Uterus (tissue), 4 donors: ENCODE data around the gene TK2. TPM values are rescaled to one million over a fixed set of nuclear protein-coding genes. Genes with fewer than 3 reads are reported as not detected.
A peak's percentile ranks its signal among the peaks of the same experiment; 100 is the strongest.

ENCODE experiments used
- DNase-seq, 2 donors: peaks; one replicate each; pipeline ENCODE4 v3.0.0-alpha.2; 2019 to 2020
- H3K27ac ChIP-seq, 2 donors: fragments of 200-600 bp; sonication (generic); 1 replicate in 1 of 2; 2 replicates in 1 of 2; pipeline ENCODE4 v1.5.1; 2016 to 2018
- H3K27me3 ChIP-seq, 2 donors: fragments of 200-600 bp; sonication (generic); one replicate each; pipeline ENCODE4 v1.5.1; 2018 to 2019; ENCODE audit warnings: control low read depth in 1 of 2
- H3K36me3 ChIP-seq, 2 donors: fragments of 200-600 bp; sonication (generic); one replicate each; pipeline ENCODE4 v1.5.1; 2019; ENCODE audit warnings: control low read depth in 1 of 2
- H3K4me1 ChIP-seq, 2 donors: fragments of 200-600 bp; sonication (generic); one replicate each; pipeline ENCODE4 v1.5.1; 2018 to 2019; ENCODE audit warnings: control low read depth in 1 of 2
- H3K4me3 ChIP-seq, 2 donors: fragments of 200-600 bp; sonication (generic); 1 replicate in 1 of 2; 2 replicates in 1 of 2; pipeline ENCODE4 v1.5.1; 2018 to 2019; ENCODE audit warnings: mild to moderate bottlenecking in 1 of 2
- H3K9me3 ChIP-seq, 2 donors: fragments of 200-600 bp; sonication (generic); one replicate each; pipeline ENCODE4 v1.5.1; 2019; ENCODE audit warnings: control low read depth in 1 of 2
- CTCF ChIP-seq, 4 experiments: fragments of 200-600 bp in 2 of 4; fragments of 450-650 bp in 2 of 4; sonication (generic) in 2 of 4; IDR thresholded peaks; one replicate each; pipeline ENCODE4 v1.5.1; 2016 to 2019; ENCODE audit warnings: antibody characterized with exemption in 4 of 4, mild to moderate bottlenecking in 2 of 4, moderate library complexity in 1 of 4
- POLR2A ChIP-seq, 2 donors: fragments of 450-650 bp; IDR thresholded peaks; one replicate each; pipeline ENCODE4 v1.6.1; 2016; ENCODE audit warnings: antibody characterized with exemption in 2 of 2, mild to moderate bottlenecking in 1 of 2, moderate library complexity in 1 of 2
- intact Hi-C: fragments of 100-400 bp; cut with DNase I; formaldehyde crosslinking; loops from one replicate; pipeline ENCODE4 v1.15.1; 2023; ENCODE audit warnings: low total_unique reads
- total RNA-seq, 4 donors: library from RNA; depleted of rRNA in 3 of 4; stranded (reverse); fragments of >200 nt in 3 of 4; gene quantifications; one replicate each; pipeline versions ENCODE4 v1.1.0 to v1.2.4, GENCODE V29; 2014 to 2023
- donor health status: DM: yes; HTN: yes; CAD: no.

Gene TK2
- total RNA-seq, 4 donors from 2014 or later, result 13.6 to 52.6 (median 39.2) TPM

GRCh38 chr16:66483689-66484452 lies 66.1 kb downstream of the TK2 start:
- intact Hi-C loops, result loop anchor here (5.0 kb wide), 1 partner anchor 77 kb away; no protein-coding TSS in a partner anchor
- no peaks in the 10 kb centered on the region for H3K9me3 ChIP-seq
- peak; percentile 89 to 93 (median 90) for TF ChIP-seq CTCF (IDR thresholded peaks at IDR 0.05)
- TF ChIP-seq POLR2A (IDR thresholded peaks at IDR 0.05), result no peak

GRCh38 chr16:66481943-66482390 lies 68.0 kb downstream of the TK2 start:
- Histone ChIP-seq H3K27me3 (no peaks in the 10 kb centered on the region), H3K36me3 (no peaks in the 10 kb centered on the region), H3K27ac (no peak overlapping the region), H3K4me1 (peaks cover 0 to 8% of the 10 kb centered on the region in 2 donors), H3K4me3 (no peak overlapping the region), H3K9me3 (no peaks in the 10 kb centered on the region)
- intact Hi-C loops, result loop anchor here (5.0 kb wide), 1 partner anchor 75 kb away; no protein-coding TSS in a partner anchor
- TF ChIP-seq CTCF (IDR thresholded peaks at IDR 0.05) (no peak), POLR2A (IDR thresholded peaks at IDR 0.05) (no peak)
- DNase-seq, result no peak

More at GRCh38 chr16:66483689-66484452, 66.1 kb downstream of the TK2 start:
- Histone ChIP-seq H3K36me3 (no peaks in the 10 kb centered on the region), H3K27ac (no peak overlapping the region), H3K27me3 (no peaks in the 10 kb centered on the region), H3K4me1 (peaks cover 0 to 9% of the 10 kb centered on the region in 2 donors), H3K4me3 (no peak overlapping the region)
- DNase-seq, result peak; percentile 66 to 70

GRCh38 chr16:66481081-66481942 lies 68.6 kb downstream of the TK2 start:
- no peak overlapping the region for H3K4me3 ChIP-seq
- TF ChIP-seq POLR2A (IDR thresholded peaks at IDR 0.05) (no peak), CTCF (IDR thresholded peaks at IDR 0.05) (no peak)
- no peaks in the 10 kb centered on the region for H3K27me3 ChIP-seq
- no peak for DNase-seq
- H3K4me1 ChIP-seq, result peaks cover 0 to 1% of the 10 kb centered on the region in 2 donors
- no peaks in the 10 kb centered on the region for H3K36me3 ChIP-seq
- intact Hi-C loops, result loop anchor here (5.0 kb wide), 1 partner anchor 74 kb away; no protein-coding TSS in a partner anchor
- no peaks in the 10 kb centered on the region for H3K9me3 ChIP-seq
- no peak overlapping the region for H3K27ac ChIP-seq

- Histone ChIP-seq H3K36me3 (no peaks in the 10 kb centered on the region), H3K9me3 (no peaks in the 10 kb centered on the region), H3K27ac (no peak overlapping the region), H3K4me3 (no peak overlapping the region), H3K27me3 (no peaks in the 10 kb centered on the region), H3K4me1 (no peaks in the 10 kb centered on the region)
- intact Hi-C loops, result loop anchor here (5.0 kb wide), 1 partner anchor 73 kb away; no protein-coding TSS in a partner anchor
- TF ChIP-seq POLR2A (IDR thresholded peaks at IDR 0.05) (no peak), CTCF (IDR thresholded peaks at IDR 0.05) (no peak)
- peak in 1 of 2 donors; percentile 12 for DNase-seq
These were observed 69.4 kb downstream of the TK2 start for GRCh38 chr16:66480265-66481080.
